Midbrain (tissue), 1 donor: Measurements from ENCODE around the gene RGL3.
"Not testable (repeated sequence)": the region's sequence is repeated elsewhere in the genome, so short reads cannot be mapped to it uniquely, and the experiment has no call there.

Experiments
- DNase-seq: peaks from one replicate; lab custom pipeline; 2025; lab: John Stamatoyannopoulos, UW

Gene RGL3, protein sequence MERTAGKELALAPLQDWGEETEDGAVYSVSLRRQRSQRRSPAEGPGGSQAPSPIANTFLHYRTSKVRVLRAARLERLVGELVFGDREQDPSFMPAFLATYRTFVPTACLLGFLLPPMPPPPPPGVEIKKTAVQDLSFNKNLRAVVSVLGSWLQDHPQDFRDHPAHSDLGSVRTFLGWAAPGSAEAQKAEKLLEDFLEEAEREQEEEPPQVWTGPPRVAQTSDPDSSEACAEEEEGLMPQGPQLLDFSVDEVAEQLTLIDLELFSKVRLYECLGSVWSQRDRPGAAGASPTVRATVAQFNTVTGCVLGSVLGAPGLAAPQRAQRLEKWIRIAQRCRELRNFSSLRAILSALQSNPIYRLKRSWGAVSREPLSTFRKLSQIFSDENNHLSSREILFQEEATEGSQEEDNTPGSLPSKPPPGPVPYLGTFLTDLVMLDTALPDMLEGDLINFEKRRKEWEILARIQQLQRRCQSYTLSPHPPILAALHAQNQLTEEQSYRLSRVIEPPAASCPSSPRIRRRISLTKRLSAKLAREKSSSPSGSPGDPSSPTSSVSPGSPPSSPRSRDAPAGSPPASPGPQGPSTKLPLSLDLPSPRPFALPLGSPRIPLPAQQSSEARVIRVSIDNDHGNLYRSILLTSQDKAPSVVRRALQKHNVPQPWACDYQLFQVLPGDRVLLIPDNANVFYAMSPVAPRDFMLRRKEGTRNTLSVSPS

DNA sequence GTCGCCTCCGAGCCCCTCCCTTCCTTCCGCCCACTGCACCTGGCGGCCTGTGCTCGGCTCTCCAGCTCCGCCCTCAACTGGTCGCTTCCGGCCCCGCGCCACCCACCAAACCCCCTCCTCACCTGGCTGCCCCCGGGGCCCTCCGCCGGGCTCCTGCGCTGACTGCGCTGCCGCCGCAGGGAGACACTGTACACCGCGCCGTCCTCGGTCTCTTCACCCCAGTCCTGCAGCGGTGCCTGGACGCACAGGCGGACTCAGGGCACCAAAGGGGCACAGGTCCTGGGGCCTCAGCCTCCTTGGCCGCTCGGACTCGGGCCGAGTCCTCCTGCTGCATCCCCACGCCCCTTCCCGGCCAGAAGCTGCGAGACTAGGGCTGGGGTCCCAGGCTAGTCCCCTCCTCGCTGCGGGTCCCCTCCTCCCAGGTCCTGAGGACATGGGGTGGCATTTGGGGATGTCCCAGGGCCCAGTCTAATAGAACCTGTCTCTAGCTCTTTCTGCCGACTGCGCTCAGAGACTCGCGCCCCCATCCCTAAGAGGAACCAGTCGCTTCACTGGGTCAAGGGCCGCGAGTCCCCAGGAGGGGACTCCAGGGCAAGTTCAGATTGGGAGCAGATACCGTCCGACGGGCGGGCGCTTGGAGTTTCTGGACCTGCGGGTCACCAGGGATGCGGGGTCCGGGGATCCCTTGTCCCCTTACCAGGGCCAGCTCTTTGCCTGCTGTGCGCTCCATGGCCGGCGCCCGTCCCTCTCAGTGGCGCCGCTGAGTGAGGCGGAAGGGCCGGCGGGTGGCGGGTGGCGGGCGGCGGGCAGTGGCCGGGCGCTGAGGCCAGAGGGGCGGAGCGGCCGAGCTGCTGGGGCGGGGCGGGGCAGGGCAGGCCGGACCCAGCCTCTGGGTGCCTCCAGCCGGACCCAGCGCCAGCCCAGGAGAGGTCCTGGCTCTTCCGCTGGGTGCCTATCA is at the start of gene RGL3:
TSS of gene RGL3 (minus strand) at position 766 of the 958 bp plus-strand sequence. CDS start at position 730, 36 bp downstream.
- peak; percentile 10 for DNase-seq

DNA sequence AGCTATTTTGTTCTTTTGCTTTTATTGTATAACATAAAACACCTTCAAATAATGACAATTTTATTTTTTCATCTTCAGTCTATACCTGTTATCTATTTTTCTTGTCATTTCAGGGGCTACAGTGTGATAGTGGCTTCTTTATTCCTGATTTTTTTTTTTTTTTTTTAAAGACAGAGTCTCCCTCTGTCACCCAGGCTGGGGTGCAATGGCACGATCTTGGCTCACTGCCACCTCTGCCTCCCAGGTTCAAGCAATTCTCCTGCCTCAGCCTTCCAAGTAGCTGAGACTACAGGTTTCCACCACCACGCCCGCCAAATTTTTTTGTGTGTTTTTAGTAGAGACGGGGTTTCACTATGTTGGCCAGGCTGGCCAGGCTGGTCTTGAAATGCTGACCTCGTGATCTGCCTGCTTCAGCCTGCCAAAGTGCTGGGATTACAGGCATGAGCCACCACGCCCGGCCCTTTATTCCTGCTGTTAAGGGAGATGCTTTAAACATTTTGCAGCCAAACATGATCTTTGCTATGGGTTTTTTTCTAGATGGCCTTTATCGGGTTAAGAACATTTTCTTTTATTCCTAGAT is 49.2 kb upstream of the RGL3 start:
- DNase-seq, result not testable (repeated sequence)

DNA sequence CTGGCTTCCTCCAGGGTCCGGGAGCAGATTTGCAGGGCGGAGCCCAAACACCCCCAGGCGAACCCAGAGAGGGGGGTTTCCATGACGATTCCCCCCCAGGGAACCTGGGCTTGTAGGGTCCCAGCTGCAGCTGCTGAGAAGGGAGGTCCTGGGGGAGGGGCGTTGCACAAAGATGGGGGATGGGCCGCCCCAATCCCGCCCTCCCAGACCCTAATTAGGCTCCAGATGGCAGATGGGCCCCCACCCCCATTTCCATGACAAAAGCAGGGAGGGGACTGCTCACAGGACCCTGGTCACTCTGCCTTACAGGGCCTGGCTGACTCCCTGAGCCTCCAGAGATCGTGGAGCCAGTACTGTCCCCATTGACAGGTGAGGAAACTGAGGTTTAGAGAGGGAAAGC is 46.5 kb upstream of the RGL3 start:
- no peak for DNase-seq

DNA sequence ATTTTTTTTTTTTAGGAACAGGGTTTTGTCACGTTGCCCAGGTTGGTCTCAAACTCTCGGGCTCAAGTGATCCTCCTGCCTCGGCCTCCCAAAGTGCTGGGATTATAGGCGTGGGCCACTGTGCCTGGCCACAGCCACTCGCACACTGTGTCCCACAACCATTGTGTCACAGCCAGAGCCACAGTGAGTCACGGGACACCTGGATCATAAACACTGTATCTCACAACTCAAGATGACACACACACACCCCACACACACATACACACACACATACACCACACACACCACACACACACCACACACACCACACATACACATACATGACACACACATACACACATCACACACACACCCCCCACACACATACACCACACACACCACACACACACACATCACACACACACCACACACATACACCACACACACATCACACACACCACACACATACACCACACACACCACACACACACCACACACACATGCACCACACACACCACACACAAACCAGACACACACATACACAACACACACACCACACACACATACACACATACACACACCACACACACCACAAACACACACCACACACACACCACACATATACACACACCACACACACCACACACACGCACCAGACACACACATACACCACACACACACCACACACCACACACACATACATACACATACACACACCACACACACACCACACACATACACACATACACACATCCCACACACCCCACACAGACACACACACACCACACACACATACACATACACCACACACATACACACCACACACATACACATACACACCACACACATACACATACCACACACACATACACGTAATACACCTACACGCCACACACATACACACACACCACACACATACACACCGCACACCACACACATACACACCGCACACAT is 45.5 kb upstream of the RGL3 start:
- DNase-seq, result no peak

DNA sequence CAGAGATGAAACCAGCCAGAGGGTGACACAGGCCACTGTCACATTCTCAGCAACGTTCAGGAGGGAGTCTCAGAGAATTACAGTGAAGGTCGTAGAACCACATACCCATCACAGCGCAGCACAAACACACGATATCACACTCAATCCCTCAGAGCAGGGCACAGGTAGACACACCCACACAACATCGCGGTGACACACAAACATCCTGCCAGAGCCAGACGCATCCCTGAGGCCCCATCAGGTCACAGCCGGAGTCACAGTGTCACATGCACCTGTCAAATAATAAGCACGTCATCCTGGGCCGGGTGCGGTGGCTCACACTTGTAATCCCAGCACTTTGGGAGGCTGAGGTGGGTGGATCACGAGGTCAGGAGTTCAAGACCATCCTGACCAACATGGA is 44.3 kb upstream of the RGL3 start:
- no peak for DNase-seq

DNA sequence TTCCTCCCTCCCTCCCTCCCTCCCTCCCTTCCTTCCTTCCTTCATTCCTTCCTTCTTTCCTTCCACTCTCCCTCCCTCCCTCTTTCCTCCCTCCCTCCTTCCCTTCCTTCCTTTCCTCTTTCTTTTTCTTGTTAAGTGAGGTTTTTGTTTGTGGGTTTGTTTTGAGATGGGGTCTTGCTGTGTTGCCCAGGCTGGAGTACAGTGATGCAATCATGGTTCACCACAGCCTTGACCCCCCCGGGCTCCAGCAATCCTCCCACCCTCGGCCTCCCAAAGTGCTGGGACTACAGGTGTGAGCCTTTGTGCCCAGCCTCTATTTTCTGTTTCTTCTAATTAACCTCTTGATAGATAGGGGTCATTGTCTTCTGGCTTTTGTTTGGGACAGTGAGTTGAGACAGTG is 42.3 kb upstream of the RGL3 start:
- no peak for DNase-seq

DNA sequence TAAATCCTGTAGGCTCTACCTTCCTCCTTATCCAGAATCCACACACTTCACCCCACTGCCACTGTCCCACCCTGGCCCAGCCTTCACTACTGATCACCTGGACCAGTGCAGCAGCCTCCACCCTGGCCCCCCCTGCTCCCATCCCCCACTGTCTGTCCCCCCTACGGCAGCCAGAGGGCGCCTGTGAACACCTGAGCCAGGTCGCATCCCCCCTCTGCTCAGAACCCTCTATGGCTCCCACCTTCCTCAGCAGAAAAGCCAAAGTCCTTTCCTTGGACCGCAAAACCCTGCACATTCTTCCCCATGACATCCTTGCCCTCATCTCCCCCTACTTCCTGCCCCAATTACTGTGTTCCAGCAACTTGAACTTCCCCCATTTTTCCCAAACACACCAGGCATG is 41.1 kb upstream of the RGL3 start:
- no peak for DNase-seq

DNA sequence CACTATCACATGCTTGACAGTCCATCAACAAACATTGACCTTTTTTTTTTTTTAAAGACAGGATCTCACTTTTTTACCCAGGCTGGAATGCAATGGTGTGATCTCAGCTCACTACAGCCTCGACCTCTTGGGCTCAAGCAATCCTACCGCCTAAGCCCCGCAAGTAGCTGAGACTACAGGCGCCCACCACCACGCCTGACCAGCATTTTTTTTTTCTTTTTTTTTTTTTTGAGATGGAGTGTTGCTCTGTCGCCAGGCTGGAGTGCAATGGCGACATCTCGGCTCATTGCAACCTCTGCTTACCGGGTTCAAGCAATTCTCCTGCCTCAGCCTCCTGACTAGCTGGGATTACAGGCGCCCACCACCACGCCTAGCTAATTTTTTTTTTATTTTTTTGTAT is 39.8 kb upstream of the RGL3 start:
- not testable (repeated sequence) for DNase-seq

DNA sequence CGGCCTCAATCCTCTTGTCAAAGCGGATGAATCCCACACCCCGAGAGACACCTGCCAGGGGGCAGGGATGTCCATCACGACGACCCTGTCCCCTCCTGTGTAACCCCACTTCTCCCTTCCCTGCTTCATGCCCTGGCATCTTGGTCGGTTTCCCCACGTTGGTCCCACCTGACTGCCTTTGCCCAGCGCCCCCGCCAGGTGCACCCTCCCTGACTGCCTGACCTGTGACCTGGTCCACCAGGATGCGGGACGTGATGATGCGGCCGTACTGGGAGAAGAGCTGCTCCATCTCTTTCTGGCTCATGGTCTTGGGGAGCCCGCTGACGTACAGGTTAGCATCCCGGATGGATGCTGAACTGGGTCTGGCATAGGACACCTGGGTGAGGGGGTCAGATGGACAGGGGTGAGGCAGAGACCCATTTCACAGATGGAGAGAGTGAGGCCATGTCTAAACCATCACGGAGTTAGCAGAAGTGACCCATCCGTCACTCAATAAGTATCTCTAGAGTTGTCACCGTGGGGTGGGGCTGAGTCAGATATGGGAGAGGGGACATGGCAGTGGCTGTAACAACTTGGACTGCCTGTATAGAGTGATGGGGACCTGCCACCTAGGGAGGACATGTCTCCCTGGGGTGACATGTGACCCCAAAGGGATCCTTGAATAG is 39.3 kb upstream of the RGL3 start:
- no peak for DNase-seq

DNA sequence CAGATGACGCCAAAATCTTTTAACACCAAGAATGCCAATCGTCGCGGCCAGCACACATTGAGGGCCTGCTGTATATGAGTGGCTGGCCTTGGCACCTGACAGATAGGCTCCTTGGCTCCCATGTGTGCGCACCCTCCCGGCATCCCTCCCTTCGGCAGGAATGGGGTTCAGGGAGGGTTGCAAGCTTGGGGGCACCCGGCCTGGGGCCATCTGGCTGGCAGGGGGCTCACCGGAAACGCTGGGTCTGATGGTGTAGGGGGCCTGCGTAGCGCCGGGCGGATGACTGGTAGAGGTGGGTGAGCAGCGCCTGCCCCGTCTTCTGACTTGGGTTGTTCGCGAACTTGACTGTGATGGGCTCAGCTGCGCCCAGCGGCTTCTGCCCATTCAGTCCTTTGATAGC is 38.7 kb upstream of the RGL3 start:
- DNase-seq, result no peak

DNA sequence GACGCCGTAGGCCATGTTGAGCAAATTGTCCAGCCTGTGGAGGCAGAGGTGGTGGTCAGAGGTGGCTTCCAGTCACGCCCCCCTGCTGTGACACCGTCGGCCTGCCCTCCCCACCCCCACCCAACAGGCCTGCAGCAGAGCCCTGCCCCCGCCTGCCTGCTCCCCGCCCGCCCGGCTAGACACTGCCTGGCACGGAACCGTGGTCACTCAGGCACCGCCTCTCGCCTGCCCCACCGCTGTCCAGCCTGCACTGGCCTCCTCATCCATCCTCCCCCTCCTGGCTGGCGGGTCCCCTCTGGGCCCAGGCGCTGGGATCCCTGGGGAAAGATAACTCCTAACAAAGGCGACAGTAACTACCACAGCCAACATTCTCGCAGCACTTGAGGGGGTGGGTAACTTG is 38.0 kb upstream of the RGL3 start:
- peak; percentile 77 for DNase-seq

DNA sequence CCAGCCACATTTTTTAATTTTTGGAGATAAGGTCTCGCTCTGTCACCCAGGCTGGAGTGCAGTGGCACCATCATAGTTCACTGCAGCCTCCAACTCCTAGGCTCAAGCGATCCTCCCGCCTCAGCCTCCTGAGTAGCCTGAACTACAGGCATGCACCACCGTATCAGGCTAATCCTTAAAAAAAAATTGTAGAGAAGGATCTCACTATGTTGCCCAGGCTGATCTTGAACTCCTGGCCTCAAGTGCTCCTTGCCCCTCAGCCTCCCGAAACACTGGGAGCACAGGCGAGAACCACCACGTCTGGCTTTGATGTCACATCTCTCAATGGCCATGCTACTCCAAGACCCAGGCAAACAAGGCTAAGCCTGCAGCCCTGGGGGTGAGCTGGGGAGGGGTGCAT is 37.5 kb upstream of the RGL3 start:
- DNase-seq, result no peak

DNA sequence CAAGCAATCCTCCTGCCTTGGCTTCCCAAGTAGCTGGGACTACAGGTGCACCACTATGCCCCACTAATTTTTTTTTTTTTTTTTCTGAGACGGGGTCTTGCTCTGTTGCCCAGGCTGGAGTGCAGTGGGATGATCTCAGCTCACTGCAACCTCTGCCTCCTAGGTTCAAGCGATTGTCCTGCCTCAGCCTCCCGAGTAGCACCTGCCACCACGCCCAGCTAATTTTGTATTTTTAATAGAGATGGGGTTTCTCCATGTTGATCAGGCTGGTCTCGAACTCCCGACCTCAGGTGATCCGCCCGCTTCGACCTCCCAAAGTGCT is 36.1 kb upstream of the RGL3 start:
- not testable (repeated sequence) for DNase-seq

DNA sequence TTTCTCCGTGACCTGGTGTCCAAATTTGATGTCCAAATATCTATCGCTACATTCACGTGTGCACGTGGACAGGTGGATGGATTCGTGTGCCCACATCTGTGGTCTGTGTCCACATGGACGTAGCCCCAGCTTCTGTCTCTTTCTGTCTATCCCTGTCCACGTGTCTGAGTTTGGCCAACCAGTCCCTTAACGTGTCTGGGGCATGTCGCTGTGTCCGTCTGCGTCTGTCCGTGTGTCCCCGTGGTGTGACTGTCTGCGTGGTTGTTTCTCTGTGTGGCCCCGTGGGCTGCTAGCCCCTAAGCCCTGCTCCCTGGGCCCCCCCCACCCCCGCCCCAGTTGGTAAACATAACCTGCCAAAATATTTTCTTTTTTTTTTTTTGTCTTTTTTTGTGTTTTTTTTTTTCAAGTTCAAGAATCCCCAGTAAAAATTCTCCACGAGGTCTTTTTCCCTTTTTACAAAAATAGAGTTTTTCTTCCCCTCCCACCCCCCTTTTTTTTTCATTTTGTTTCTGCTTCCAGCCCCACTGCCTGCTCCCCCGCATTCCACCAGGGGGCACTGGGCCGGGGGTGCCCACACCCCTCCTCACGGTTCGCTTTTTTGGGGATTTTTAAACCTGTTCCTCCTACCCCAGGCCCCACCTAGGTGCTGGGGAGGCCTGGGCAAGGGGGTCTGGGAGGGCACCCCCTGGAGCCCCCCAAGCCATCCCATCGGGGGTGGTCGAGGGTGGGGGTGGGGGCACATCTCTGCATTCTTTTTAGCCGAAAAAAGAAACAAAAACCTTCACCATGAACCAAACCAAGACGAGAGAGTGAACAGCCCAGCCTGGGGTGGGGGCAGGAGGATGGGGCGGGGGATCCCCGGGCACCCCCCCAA is 34.6 kb upstream of the RGL3 start:
- DNase-seq, result no peak

DNA sequence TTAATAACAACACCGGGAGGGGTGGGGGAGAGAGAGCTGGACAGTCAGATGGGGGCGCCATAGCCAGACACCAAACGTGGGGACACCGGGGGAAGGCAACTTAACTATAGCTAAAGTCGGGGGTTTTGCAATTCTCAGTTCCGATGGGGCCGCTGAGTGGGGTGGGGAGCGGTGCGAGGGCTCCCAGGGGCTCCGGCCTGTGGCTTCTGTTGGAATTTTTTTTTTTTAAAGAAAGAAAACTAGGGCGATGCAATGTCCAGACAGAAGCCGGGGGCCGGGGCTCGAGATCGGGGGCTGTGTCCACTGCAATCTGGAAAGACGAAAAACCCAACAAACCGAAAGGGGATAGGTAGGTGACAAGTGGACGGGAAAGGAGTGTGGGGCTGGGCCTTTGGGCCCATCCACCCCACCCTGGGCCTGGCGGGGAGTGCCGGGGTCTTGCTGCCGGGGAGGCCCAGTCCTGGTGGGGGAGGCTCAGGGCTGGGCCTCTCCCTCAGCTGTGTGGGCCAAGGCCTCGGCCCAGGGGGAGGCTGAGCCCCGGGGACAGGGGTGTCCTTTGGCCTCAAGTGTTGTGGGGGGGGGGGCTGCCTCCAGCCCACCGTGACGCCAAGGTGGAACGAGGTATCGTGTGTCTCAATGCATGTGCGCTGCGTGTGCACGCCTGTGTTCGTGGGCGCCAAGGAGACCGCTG is 33.7 kb upstream of the RGL3 start:
- DNase-seq, result no peak

DNA sequence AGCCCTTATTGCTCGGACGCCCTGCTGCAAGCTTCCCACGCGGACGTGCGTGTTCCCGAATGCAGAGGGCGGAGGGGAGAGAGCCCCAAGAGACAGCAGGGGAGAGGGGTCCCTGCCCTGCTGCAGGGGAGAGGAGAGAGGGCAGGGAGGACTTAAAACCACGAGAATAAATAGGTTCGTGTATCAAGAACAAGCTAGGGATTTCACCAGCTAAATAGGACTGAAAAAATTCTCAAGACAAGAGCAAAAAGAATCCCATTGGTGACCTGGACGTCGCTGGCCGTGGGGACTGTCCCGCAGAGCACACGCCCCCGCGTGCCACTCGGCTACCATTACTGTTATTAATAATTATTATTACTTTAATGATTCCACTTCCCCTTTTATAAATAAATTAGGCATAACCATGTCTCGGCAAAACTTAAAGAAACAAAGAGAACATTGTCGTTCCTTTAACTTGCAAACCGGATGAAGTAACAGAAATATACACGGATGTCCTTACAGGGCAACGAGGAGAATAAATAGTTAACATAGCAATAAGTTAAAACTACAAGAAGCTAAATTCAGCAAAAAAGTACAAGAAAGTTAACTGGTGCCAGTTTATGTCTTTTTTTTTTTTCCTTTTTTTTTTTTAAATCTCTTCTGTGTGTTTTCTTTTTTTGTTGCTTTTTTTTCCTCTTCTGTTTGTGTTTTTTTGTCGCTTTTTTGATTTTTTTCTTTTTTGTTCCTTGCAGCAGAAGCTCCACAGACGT is 32.9 kb upstream of the RGL3 start:
- DNase-seq, result no peak

DNA sequence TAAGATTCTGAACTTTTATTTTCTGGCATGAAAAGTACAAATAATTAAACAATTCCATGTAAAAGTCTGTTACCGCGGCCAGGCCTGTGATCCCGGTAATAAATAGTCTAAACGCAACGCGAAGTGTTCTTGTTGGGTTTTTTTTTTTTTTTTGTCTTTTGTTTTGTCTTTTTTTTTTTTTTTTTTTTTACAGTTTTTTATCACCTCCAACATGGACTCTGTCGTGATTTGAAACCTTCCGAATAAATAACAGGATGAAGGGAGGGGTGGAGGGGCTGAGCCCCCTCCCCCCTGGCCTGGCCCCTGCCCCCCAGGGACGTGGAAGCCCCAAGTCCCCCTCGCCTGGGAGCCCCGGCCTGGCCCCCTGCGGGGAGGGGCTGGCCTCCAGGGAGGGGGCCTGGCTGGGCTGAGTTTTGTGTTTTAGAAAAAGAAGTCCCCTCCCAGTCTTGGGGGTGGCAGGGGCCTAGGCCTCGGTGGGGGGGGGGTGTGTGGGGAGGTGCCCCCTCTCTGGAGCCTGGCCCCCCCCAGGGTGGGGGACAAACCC is 32.3 kb upstream of the RGL3 start:
- no peak for DNase-seq
